Measurements from ENCODE around the gene PRSS57.

PRSS57 gene

GRCh38 chr19:662962-663681, 32.1 kb downstream of the PRSS57 start, which contains the start of gene RNF126 (continued):
- TF ChIP-seq, protein P1, sequence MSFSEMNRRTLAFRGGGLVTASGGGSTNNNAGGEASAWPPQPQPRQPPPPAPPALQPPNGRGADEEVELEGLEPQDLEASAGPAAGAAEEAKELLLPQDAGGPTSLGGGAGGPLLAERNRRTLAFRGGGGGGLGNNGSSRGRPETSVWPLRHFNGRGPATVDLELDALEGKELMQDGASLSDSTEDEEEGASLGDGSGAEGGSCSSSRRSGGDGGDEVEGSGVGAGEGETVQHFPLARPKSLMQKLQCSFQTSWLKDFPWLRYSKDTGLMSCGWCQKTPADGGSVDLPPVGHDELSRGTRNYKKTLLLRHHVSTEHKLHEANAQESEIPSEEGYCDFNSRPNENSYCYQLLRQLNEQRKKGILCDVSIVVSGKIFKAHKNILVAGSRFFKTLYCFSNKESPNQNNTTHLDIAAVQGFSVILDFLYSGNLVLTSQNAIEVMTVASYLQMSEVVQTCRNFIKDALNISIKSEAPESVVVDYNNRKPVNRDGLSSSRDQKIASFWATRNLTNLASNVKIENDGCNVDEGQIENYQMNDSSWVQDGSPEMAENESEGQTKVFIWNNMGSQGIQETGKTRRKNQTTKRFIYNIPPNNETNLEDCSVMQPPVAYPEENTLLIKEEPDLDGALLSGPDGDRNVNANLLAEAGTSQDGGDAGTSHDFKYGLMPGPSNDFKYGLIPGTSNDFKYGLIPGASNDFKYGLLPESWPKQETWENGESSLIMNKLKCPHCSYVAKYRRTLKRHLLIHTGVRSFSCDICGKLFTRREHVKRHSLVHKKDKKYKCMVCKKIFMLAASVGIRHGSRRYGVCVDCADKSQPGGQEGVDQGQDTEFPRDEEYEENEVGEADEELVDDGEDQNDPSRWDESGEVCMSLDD (tag by site-specific recombination; IDR thresholded peaks at IDR 0.05), result 0 out of 2 replicates have a peak, but pooled peaks have one; percentile 17
- TF ChIP-seq ZNF621 (tag by site-specific recombination; IDR thresholded peaks at IDR 0.05) (no peak), KLF8 (tag by site-specific recombination; IDR thresholded peaks at IDR 0.05) (peak; percentile 89), ZEB2 (tag by site-specific recombination; IDR thresholded peaks at IDR 0.05) (peak; percentile 28; the same call in 1 of the 2 replicates), SP3 (tag by site-specific recombination; IDR thresholded peaks at IDR 0.05) (peak; percentile 68), KLF9 (tag by site-specific recombination; IDR thresholded peaks at IDR 0.05; ENCODE audit: low read depth) (peak; percentile 81)

DNA sequence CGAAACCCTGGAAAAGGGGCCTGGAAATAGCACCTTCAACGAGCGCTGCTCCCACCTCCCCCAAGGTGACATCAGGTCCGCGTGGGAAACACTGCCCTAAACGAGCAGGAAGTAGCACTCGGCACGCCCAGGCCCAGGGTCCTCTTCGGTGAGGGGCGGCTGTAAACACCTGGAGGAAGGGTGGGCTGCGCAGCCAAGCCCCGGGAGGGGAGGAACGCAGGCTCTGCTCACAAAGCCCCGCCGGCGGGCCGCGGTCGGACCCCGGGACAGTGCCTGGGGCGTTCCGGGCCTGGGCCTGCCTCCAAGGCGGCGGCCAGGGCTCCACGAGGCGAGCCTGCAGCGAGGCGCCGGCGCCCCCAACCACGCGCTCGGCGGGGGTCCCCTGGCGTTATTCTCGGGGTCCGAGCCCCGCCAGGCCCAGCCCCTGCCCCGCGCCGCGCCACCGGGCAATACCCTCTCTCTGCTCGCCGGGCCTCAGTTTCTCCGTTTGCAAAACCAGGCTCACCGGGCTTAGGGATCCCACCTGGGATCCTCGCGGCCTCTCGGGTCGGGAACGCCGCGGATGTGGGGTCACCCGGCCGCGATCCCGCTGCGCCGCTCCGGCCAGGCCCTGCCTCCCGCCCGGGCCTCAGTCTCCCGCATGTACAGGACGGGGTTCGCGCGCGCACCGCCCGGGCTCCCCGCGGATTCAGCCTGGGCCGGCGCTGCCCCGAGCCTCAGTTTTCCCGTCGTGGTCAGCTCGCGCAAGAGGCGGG, 32.9 kb downstream of the PRSS57 start:
- Histone ChIP-seq H3K4me3 (ENCODE audit: low read depth, low read length) (peak overlapping the region; percentile 86), H3K36me3 (ENCODE audit: control insufficient read depth in 2 of 2, insufficient read depth in 1 of 2, low read length in 2 of 2) (peaks cover 0 to 33% of the 10 kb centered on the region in 2 experiments; a peak in 1 of 3 replicates), H3K9me3 (ENCODE audit: control insufficient read depth, insufficient read depth, low read depth, low read length) (no peaks in the 10 kb centered on the region), H3K27ac (ENCODE audit: extremely low read depth, low read depth, low read length) (peak overlapping the region; percentile 94), H3K4me1 (ENCODE audit: control insufficient read depth, insufficient read depth, low read length) (peaks cover 9% of the 10 kb centered on the region)
- ChIA-PET POLR2A (interaction anchor here (0.5 to 1.5 kb wide), 8 partner anchors 13 to 1806 kb away, joined by 3 to 8 read pairs (median 4); partner anchors contain the start of gene WDR18), CTCF (interaction anchor here (0.7 to 1.3 kb wide), 2 partner anchors 75 to 78 kb away, joined by 3 to 5 read pairs; no protein-coding TSS in a partner anchor)
- TF ChIP-seq BCL11B (tag by site-specific recombination; IDR thresholded peaks at IDR 0.05; ENCODE audit: low read depth) (0 out of 2 replicates have a peak, but pooled peaks have one; percentile 14), ZBTB20 (tag by site-specific recombination; IDR thresholded peaks at IDR 0.05) (peak; percentile 10; the same call in 1 of the 2 replicates), KLF8 (tag by site-specific recombination; IDR thresholded peaks at IDR 0.05) (no peak), SP3 (tag by site-specific recombination; IDR thresholded peaks at IDR 0.05) (peak; percentile 60; the same call in 1 of the 2 replicates), SETDB1 (IDR thresholded peaks at IDR 0.05; ENCODE audit: insufficient read length, low read length) (no peak), ZBTB1 (tag by site-specific recombination; IDR thresholded peaks at IDR 0.05) (no peak), KLF9 (tag by site-specific recombination; IDR thresholded peaks at IDR 0.05; ENCODE audit: low read depth) (peak; percentile 63; the same call in 1 of the 2 replicates), EGR2 (tag by site-specific recombination; IDR thresholded peaks at IDR 0.05; ENCODE audit: low read depth) (peak; percentile 58), ZNF621 (tag by site-specific recombination; IDR thresholded peaks at IDR 0.05) (no peak), KLF1 (tag by site-specific recombination; IDR thresholded peaks at IDR 0.05) (peak; percentile 46; the same call in 1 of the 2 replicates), GLI4 (tag by site-specific recombination; IDR thresholded peaks at IDR 0.05) (no peak), ZNF214 (tag by site-specific recombination; IDR thresholded peaks at IDR 0.05; ENCODE audit: borderline replicate concordance) (no peak), ZFHX2 (tag by site-specific recombination; conservative IDR thresholded peaks at IDR 0.05) (peak; percentile 55), GLIS1 (tag by site-specific recombination; IDR thresholded peaks at IDR 0.05) (peak; percentile 38; the same call in 1 of the 2 replicates), ZNF416 (tag by site-specific recombination; IDR thresholded peaks at IDR 0.05) (no peak), ZNF19 (tag by site-specific recombination; IDR thresholded peaks at IDR 0.05; ENCODE audit: low read depth) (no peak), WT1 (tag by site-specific recombination; IDR thresholded peaks at IDR 0.05) (no peak), ZNF121 (tag by site-specific recombination; IDR thresholded peaks at IDR 0.05) (no peak), ZNF202 (tag by site-specific recombination; IDR thresholded peaks at IDR 0.05; ENCODE audit: borderline replicate concordance) (no peak), ZNF571 (tag by site-specific recombination; IDR thresholded peaks at IDR 0.05) (no peak), SP2 (tag by site-specific recombination; IDR thresholded peaks at IDR 0.05) (peak; percentile 89), ZNF76 (tag by site-specific recombination; IDR thresholded peaks at IDR 0.05; ENCODE audit: borderline replicate concordance, low read depth) (peak; percentile 43; the same call in 1 of the 2 replicates), ZNF274 (IDR thresholded peaks at IDR 0.05; ENCODE audit: low read length) (no peak), ZNF274 (tag by site-specific recombination; IDR thresholded peaks at IDR 0.05; ENCODE audit: borderline replicate concordance) (no peak)
- TF ChIP-seq, protein P2, sequence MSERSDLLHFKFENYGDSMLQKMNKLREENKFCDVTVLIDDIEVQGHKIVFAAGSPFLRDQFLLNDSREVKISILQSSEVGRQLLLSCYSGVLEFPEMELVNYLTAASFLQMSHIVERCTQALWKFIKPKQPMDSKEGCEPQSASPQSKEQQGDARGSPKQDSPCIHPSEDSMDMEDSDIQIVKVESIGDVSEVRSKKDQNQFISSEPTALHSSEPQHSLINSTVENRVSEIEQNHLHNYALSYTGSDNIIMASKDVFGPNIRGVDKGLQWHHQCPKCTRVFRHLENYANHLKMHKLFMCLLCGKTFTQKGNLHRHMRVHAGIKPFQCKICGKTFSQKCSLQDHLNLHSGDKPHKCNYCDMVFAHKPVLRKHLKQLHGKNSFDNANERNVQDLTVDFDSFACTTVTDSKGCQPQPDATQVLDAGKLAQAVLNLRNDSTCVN (tag by site-specific recombination; optimal IDR thresholded peaks at IDR 0.05), result peak; percentile 65
